ENCODE data around the gene CMKLR1. TPM values are rescaled to one million over a fixed set of nuclear protein-coding genes. Genes with fewer than 3 reads are reported as not detected.
A peak's percentile ranks its signal among the peaks of the same experiment; 100 is the strongest.

The CMKLR1 gene
- total RNA-seq, 1 experiment from 2014 or later: 0.15 TPM

DNA sequence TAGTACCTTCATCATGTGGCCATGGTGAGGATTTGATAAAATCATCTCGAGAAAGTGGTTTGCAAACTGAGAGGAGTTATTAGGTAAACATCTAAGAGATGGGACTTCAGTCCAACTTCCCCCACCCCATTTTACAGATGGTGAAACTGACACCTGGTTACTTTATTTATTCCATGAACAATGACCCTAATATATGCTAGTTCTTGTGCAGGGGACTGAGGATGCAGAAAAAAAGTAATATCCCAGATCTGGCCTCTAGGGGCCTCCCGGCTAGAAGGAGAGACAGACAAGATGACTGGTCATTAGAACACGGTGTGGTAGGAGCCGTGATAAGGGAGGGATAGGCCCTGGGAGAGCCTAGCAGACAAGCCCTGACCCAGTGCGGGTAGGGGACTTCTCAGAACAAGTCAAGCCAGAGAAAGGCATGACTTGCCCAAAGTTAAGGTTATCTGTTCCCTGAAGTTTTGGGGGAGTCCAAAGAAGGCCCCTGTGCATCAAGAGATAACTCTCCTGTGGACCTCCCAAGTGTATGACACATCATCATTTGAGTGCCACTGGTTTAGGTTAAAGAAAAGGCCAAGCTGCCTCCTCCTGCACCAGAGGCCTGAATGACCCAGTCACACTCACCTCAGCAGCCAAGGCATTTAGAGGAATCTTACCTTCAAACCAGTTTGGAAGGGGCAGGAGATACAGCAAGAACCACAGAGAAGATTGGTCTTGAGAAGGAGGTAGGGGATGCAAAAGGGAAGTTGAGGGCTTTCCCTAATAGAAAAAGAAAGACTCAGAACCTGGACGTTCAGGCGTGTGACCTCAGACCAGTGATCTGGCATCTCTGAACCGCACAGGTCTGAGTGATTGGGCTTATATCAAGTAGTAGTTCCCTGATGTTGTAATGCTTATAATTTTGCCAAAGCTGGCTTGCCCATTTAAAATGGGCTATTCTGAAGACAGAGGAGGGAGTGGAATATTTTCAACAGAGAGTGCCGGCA, 1.6 kb downstream of the CMKLR1 start:
- Histone ChIP-seq H3K4me3 (replicated peaks in 1 of 2; ENCODE audit: low read depth in 1 of 2, low read length in 2 of 2) (no peak overlapping the region), H4K20me1 (ENCODE audit: insufficient read depth) (no peaks in the 10 kb centered on the region), H2AFZ (ENCODE audit: low read depth, low read length, poor library complexity, severe bottlenecking) (peak overlapping the region; percentile 78), H3K9me2 (ENCODE audit: insufficient read depth) (no peaks in the 10 kb centered on the region), H3K27me3 (ENCODE audit: insufficient read depth, low read length) (no peaks in the 10 kb centered on the region), H3K4me2 (ENCODE audit: low read length) (no peak overlapping the region), H3K27ac (ENCODE audit: low read depth, low read length) (no peak overlapping the region), H3K36me3 (ENCODE audit: control insufficient read depth in 1 of 2, insufficient read depth in 2 of 2, low read length in 2 of 2) (no peaks in the 10 kb centered on the region), H3K9me3 (ENCODE audit: control insufficient read depth in 1 of 2, insufficient read depth in 1 of 2, low read depth in 1 of 2, low read length in 2 of 2) (no peaks in the 10 kb centered on the region), H3K9ac (ENCODE audit: low read length) (no peak overlapping the region), H3K79me2 (ENCODE audit: insufficient read depth, low read length) (no peaks in the 10 kb centered on the region), H3K4me1 (ENCODE audit: control insufficient read depth in 1 of 2, insufficient read depth in 2 of 2, low read length in 2 of 2) (peaks cover 0 to 4% of the 10 kb centered on the region in 2 experiments; a peak in 1 of 4 replicates)
- no TSS peak for BruUV-seq (replicated peaks)
- TF ChIP-seq, protein P1, sequence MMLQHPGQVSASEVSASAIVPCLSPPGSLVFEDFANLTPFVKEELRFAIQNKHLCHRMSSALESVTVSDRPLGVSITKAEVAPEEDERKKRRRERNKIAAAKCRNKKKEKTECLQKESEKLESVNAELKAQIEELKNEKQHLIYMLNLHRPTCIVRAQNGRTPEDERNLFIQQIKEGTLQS (IDR thresholded peaks at IDR 0.05): no peak
- TF ChIP-seq RAD21 (IDR thresholded peaks at IDR 0.05; ENCODE audit: low read depth) (peak; percentile 41; the same call in 1 of the 2 replicates), SRF (IDR thresholded peaks at IDR 0.05; ENCODE audit: low read depth) (no peak), POLR2AphosphoS5 (IDR thresholded peaks at IDR 0.05; ENCODE audit: low read depth, low read length) (no peak), POLR2A (IDR thresholded peaks at IDR 0.05; ENCODE audit: borderline replicate concordance, extremely low read depth, insufficient read depth, insufficient read length) (no peak), ZFX (IDR thresholded peaks at IDR 0.05) (no peak), EZH2 (IDR thresholded peaks at IDR 0.05) (no peak)
- TF ChIP-seq, protein P2, sequence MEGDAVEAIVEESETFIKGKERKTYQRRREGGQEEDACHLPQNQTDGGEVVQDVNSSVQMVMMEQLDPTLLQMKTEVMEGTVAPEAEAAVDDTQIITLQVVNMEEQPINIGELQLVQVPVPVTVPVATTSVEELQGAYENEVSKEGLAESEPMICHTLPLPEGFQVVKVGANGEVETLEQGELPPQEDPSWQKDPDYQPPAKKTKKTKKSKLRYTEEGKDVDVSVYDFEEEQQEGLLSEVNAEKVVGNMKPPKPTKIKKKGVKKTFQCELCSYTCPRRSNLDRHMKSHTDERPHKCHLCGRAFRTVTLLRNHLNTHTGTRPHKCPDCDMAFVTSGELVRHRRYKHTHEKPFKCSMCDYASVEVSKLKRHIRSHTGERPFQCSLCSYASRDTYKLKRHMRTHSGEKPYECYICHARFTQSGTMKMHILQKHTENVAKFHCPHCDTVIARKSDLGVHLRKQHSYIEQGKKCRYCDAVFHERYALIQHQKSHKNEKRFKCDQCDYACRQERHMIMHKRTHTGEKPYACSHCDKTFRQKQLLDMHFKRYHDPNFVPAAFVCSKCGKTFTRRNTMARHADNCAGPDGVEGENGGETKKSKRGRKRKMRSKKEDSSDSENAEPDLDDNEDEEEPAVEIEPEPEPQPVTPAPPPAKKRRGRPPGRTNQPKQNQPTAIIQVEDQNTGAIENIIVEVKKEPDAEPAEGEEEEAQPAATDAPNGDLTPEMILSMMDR (IDR thresholded peaks at IDR 0.05 in 2 of 3, conservative IDR thresholded peaks at IDR 0.05 in 1 of 3; ENCODE audit: borderline replicate concordance in 1 of 3, insufficient read depth in 1 of 3, low read depth in 2 of 3, low read length in 2 of 3): peak; percentile 34 to 69 (median 69); a peak in 5 of 6 replicates
- TF ChIP-seq, protein P3, sequence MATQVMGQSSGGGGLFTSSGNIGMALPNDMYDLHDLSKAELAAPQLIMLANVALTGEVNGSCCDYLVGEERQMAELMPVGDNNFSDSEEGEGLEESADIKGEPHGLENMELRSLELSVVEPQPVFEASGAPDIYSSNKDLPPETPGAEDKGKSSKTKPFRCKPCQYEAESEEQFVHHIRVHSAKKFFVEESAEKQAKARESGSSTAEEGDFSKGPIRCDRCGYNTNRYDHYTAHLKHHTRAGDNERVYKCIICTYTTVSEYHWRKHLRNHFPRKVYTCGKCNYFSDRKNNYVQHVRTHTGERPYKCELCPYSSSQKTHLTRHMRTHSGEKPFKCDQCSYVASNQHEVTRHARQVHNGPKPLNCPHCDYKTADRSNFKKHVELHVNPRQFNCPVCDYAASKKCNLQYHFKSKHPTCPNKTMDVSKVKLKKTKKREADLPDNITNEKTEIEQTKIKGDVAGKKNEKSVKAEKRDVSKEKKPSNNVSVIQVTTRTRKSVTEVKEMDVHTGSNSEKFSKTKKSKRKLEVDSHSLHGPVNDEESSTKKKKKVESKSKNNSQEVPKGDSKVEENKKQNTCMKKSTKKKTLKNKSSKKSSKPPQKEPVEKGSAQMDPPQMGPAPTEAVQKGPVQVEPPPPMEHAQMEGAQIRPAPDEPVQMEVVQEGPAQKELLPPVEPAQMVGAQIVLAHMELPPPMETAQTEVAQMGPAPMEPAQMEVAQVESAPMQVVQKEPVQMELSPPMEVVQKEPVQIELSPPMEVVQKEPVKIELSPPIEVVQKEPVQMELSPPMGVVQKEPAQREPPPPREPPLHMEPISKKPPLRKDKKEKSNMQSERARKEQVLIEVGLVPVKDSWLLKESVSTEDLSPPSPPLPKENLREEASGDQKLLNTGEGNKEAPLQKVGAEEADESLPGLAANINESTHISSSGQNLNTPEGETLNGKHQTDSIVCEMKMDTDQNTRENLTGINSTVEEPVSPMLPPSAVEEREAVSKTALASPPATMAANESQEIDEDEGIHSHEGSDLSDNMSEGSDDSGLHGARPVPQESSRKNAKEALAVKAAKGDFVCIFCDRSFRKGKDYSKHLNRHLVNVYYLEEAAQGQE (IDR thresholded peaks at IDR 0.05; ENCODE audit: low read depth): no peak
- TF ChIP-seq, protein P4, sequence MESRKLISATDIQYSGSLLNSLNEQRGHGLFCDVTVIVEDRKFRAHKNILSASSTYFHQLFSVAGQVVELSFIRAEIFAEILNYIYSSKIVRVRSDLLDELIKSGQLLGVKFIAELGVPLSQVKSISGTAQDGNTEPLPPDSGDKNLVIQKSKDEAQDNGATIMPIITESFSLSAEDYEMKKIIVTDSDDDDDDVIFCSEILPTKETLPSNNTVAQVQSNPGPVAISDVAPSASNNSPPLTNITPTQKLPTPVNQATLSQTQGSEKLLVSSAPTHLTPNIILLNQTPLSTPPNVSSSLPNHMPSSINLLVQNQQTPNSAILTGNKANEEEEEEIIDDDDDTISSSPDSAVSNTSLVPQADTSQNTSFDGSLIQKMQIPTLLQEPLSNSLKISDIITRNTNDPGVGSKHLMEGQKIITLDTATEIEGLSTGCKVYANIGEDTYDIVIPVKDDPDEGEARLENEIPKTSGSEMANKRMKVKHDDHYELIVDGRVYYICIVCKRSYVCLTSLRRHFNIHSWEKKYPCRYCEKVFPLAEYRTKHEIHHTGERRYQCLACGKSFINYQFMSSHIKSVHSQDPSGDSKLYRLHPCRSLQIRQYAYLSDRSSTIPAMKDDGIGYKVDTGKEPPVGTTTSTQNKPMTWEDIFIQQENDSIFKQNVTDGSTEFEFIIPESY (IDR thresholded peaks at IDR 0.05; ENCODE audit: extremely low read depth, insufficient replicate concordance, low read length): no peak
- POLR2A ChIA-PET: no interaction called here
- CTCF ChIA-PET: no interaction called here
- peak; percentile 94 for ATAC-seq
- intact Hi-C loops (cut with micrococcal nuclease): loop anchor here (10.0 kb wide), 1 partner anchor 277 kb away; no protein-coding TSS in a partner anchor
- RAD21 ChIA-PET (ENCODE audit: low non-redundant PET in 1 of 2, low total read pairs in 2 of 2, uncharacterized antibody in 2 of 2, unreplicated experiment in 2 of 2): no interaction called here
- DNase-seq (ENCODE audit: low read depth, low spot score): peak; percentile 21
